Cardiac fibroblast (primary cell): Measurements from ENCODE around the gene CASP3.
"Not testable (repeated sequence)": the region's sequence is repeated elsewhere in the genome, so short reads cannot be mapped to it uniquely, and the experiment has no call there.

Experiments used
- DNase-seq, 2 donors: peaks; one replicate each; pipeline versions ENCODE4 v3.0.0 to v3.0.0-alpha.2; 2010; ENCODE audit warnings: low read depth in 2 of 2
- H3K4me3 ChIP-seq, 2 donors: replicated peaks in 1 of 2; 1 replicate in 1 of 2; 2 replicates in 1 of 2; pipeline ENCODE4 v1.5.1; 2011; ENCODE audit warnings: low read depth in 2 of 2, low read length in 2 of 2, mild to moderate bottlenecking in 2 of 2, moderate library complexity in 1 of 2
- TF ChIP-seq, protein P1 (sequence below): IDR thresholded peaks from one replicate; pipeline ENCODE4 v1.5.1; 2011; ENCODE audit warnings: low read depth, mild to moderate bottlenecking, low read length, inconsistent platforms

The CASP3 gene

DNA sequence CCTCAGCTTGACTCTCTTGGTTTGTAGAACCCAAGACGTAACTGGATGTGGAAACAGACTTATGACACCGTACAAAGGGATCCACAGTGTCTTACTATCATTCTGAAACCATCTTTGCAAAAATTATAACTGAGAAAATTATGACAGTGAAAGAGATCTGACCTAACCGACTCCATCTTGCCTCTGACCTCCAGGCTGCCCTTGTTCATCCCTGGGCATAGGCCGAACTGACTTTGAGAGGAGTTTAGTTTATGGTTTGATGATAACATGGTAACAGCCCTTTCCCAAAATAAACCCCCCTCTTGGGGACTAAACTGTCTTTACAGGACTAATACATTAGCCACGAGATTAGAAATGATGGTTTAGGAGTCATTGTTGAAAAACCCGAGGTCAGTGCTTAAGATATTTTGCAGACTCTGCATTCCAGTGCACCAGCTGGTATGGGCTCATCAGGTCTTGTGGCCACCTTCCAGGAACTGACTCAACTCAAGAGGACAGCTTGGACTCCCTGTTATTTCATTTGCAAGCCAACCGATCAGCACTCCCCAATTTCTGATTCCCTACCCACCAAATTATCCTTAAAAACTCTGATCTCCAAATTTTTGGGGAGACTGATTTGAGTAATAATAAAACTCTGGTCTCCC, 49.6 kb downstream of the CASP3 start:
- TF ChIP-seq, protein P1, sequence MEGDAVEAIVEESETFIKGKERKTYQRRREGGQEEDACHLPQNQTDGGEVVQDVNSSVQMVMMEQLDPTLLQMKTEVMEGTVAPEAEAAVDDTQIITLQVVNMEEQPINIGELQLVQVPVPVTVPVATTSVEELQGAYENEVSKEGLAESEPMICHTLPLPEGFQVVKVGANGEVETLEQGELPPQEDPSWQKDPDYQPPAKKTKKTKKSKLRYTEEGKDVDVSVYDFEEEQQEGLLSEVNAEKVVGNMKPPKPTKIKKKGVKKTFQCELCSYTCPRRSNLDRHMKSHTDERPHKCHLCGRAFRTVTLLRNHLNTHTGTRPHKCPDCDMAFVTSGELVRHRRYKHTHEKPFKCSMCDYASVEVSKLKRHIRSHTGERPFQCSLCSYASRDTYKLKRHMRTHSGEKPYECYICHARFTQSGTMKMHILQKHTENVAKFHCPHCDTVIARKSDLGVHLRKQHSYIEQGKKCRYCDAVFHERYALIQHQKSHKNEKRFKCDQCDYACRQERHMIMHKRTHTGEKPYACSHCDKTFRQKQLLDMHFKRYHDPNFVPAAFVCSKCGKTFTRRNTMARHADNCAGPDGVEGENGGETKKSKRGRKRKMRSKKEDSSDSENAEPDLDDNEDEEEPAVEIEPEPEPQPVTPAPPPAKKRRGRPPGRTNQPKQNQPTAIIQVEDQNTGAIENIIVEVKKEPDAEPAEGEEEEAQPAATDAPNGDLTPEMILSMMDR: no peak
- H3K4me3 ChIP-seq: no peak overlapping the region
- peak; percentile 90 to 94 for DNase-seq

GRCh38 chr4:184598753-184599491, 50.3 kb downstream of the CASP3 start:
- peak; percentile 70 to 93 for DNase-seq
- TF ChIP-seq, protein P1: no peak
- no peak overlapping the region for H3K4me3 ChIP-seq

DNA sequence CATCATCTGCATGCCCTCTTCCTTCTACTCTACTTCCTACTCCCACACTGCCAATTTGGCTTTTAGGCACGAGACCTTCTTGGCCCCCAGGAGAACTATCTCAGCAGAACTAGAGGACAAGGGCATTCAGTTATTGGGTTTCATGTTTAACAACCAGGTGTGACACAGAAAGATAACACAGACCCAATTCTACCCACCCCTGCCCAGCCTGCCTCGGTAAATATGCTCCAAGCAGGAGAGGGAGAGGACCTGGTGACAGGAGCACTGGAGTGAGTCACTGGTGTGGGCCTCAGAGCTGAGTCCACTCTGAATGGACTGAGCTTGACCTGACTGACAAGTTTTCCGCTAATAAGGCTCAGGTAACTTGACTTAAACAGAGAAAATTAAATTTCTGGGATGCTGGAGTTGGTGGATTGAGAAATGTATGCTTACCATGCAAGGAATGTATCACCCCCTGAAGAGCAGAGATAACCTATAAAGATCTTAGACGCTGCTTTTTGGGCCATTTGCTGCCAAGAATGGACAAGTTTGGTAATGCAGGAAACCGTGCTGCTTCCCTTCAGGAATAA, 52.5 kb downstream of the CASP3 start:
- no peak overlapping the region for H3K4me3 ChIP-seq
- TF ChIP-seq, protein P1: no peak
- DNase-seq: peak; percentile 17 to 67

DNA sequence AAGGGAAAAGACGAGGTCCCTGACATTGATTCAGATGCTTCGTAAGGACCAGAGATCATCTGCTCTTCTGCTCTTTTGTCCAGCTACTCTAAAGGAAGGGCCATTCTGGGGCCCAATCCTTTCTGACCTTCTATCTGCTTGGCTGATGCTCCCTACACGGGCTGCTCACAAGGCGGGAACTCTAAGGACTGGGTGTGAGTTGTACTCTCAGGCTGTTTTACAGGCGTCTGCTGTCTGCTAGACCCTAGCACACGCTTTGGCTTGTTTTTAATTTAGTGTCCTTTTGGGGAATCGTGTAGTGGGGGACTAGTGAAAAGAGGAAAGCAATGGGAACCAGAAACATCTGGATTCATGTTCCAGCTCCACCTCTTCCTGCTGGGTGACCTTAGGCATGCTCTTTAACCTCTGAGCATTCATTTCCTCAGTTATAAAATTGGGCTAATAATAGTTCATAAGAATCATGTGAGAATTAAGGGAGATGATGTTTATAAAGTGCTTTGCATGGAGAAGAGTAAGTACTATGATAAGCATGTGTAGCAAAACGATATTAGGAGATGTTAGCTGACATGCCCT, 53.1 kb downstream of the CASP3 start:
- H3K4me3 ChIP-seq: no peak overlapping the region
- DNase-seq: no peak
- TF ChIP-seq, protein P1: no peak

GRCh38 chr4:184595430-184595829, 53.8 kb downstream of the CASP3 start:
- TF ChIP-seq, protein P1: no peak
- DNase-seq: no peak
- H3K4me3 ChIP-seq: no peak overlapping the region

- TF ChIP-seq, protein P1: no peak
Observed at GRCh38 chr4:184593461-184593860, 55.8 kb downstream of the CASP3 start.

GRCh38 chr4:184591747-184592270, 57.4 kb downstream of the CASP3 start:
- H3K4me3 ChIP-seq, DNase-seq: not testable (repeated sequence)

More at GRCh38 chr4:184593461-184593860, 55.8 kb downstream of the CASP3 start:
- no peak for DNase-seq
- no peak overlapping the region for H3K4me3 ChIP-seq
